ENCODE measurements around the gene CPXM2. TPM values are rescaled to one million over a fixed set of nuclear protein-coding genes. Genes with fewer than 3 reads are reported as not detected.

CPXM2 gene
- total RNA-seq, 1 experiment from 2014 or later, result not detected

GRCh38 chr10:123798856-123799255 lies 92.8 kb downstream of the CPXM2 start:
- Mint-ChIP-seq H3K27ac (ENCODE audit: unreplicated experiment) (no peak overlapping the region), H3K36me3 (ENCODE audit: insufficient read depth, unreplicated experiment) (no peaks in the 10 kb centered on the region), H3K4me3 (ENCODE audit: low read depth, unreplicated experiment) (no peak overlapping the region), H3K4me1 (ENCODE audit: low read depth, unreplicated experiment) (no peaks in the 10 kb centered on the region), H3K27me3 (ENCODE audit: unreplicated experiment) (peaks cover 50% of the 10 kb centered on the region), H3K9me3 (ENCODE audit: low read depth, unreplicated experiment) (no peaks in the 10 kb centered on the region)
- no peak for DNase-seq
- BruUV-seq (replicated peaks), result no TSS peak
- CTCF ChIA-PET, result no interaction called here
- TF ChIP-seq CTCF (IDR thresholded peaks at IDR 0.05; ENCODE audit: unreplicated experiment), result no peak
- intact Hi-C loops (cut with micrococcal nuclease; ENCODE audit: unreplicated experiment), result no loop called here

DNA sequence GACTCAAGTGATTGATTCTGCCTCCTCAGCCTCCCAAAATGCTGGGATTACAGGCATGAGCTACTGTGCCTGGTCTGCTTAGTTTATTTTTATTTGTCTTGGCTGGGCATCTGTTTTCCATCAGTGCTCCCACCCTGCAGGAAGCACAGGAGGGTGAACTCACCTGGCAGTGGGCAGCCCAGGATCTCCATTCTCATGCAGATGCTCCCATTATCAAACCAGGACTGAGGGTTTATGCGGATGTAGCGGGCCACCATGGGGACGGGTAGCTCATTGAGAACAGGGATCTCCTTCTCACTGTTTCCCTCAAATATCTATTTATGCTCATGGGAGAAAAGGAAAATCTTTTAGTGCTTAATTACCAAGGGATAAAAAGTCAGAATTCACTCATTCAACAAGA lies 93.8 kb downstream of the CPXM2 start:
- no peaks in the 10 kb centered on the region for H3K4me1 Mint-ChIP-seq (ENCODE audit: low read depth, unreplicated experiment)
- no peaks in the 10 kb centered on the region for H3K36me3 Mint-ChIP-seq (ENCODE audit: insufficient read depth, unreplicated experiment)
- H3K27me3 Mint-ChIP-seq (ENCODE audit: unreplicated experiment), result peaks cover 48% of the 10 kb centered on the region
- no peak for TF ChIP-seq CTCF (IDR thresholded peaks at IDR 0.05; ENCODE audit: unreplicated experiment)
- H3K27ac Mint-ChIP-seq (ENCODE audit: unreplicated experiment), result no peak overlapping the region
- DNase-seq, result no peak
- no peak overlapping the region for H3K4me3 Mint-ChIP-seq (ENCODE audit: low read depth, unreplicated experiment)
- BruUV-seq (replicated peaks), result no TSS peak
- intact Hi-C loops (cut with micrococcal nuclease; ENCODE audit: unreplicated experiment), result no loop called here
- CTCF ChIA-PET, result no interaction called here
- no peaks in the 10 kb centered on the region for H3K9me3 Mint-ChIP-seq (ENCODE audit: low read depth, unreplicated experiment)

DNA sequence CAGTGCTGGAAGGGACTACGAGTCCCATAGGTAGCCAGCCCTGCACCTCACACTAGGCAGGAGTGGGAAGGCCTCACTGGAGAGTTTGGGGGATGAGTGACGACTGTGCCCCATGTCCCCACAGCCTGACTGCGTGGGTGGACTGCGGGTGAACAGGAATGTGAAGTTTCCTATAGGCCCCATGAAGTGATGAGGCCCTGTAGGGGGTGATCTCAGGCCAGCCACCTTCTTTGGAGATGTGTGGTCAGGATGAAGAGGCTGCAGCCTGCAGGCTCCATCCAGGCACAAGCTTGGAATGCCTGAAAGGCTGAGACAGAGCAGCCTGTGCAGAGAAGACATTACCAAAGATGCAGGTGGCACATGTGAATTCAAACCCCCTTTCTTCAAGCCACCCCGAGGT lies 94.9 kb downstream of the CPXM2 start:
- Mint-ChIP-seq H3K27me3 (ENCODE audit: unreplicated experiment) (peaks cover 37% of the 10 kb centered on the region), H3K36me3 (ENCODE audit: insufficient read depth, unreplicated experiment) (no peaks in the 10 kb centered on the region), H3K4me3 (ENCODE audit: low read depth, unreplicated experiment) (no peak overlapping the region), H3K27ac (ENCODE audit: unreplicated experiment) (no peak overlapping the region), H3K4me1 (ENCODE audit: low read depth, unreplicated experiment) (no peaks in the 10 kb centered on the region), H3K9me3 (ENCODE audit: low read depth, unreplicated experiment) (no peaks in the 10 kb centered on the region)
- CTCF ChIA-PET, result no interaction called here
- intact Hi-C loops (cut with micrococcal nuclease; ENCODE audit: unreplicated experiment), result no loop called here
- no peak for DNase-seq
- no peak for TF ChIP-seq CTCF (IDR thresholded peaks at IDR 0.05; ENCODE audit: unreplicated experiment)
- BruUV-seq (replicated peaks), result no TSS peak

DNA sequence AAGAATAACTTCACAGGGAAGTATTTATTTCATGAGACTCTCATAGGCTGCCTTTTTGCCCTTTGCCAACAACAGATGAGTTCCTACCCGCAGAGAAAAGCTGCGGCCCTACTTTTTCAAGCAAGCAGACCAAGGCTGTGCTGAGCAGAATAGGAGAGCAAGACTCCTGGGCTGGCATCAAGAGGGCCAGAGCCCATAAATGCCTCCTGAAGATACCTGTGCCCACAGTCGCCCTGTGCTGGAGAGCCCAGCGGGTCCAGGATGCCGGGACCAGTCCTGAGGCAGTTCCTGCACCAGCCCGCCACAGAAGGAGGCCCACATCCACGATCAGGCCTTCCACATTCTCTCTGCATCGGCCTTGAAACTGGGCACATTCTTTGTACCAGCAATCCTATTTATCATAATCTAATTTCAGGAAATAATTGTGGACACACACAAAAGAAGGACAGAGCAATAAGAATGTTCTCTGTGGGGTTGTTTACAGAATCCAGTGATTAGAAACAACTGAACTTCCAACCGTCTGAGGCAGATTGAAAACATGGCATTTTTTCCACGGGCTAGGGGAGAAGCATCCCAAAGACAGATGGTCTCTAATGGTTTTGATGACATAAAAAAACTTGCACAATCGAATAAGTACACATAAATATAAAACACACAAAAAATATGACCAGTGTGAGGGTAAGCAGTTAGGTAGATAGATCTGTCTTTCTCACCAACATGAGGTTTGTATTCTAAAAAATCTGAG lies 95.6 kb downstream of the CPXM2 start:
- no TSS peak for BruUV-seq (replicated peaks)
- intact Hi-C loops (cut with micrococcal nuclease; ENCODE audit: unreplicated experiment), result no loop called here

More for the DNA sequence above, 95.6 kb downstream of the CPXM2 start:
- DNase-seq, result no peak
- Mint-ChIP-seq H3K36me3 (ENCODE audit: insufficient read depth, unreplicated experiment) (no peaks in the 10 kb centered on the region), H3K27me3 (ENCODE audit: unreplicated experiment) (peaks cover 30% of the 10 kb centered on the region), H3K4me1 (ENCODE audit: low read depth, unreplicated experiment) (no peaks in the 10 kb centered on the region), H3K27ac (ENCODE audit: unreplicated experiment) (no peak overlapping the region), H3K4me3 (ENCODE audit: low read depth, unreplicated experiment) (no peak overlapping the region), H3K9me3 (ENCODE audit: low read depth, unreplicated experiment) (no peaks in the 10 kb centered on the region)
- TF ChIP-seq CTCF (IDR thresholded peaks at IDR 0.05; ENCODE audit: unreplicated experiment), result no peak
- CTCF ChIA-PET, result no interaction called here

Measured in Calu3 (cell line).